Stimulated activated CD8-positive, alpha-beta memory T cell treated with anti-CD3 and anti-CD28 coated beads, Interleukin-15, amount 100 ng/mL, for 24 hours (primary cell): Measurements from ENCODE around the gene MYD88.

Experiments used
- DNase-seq: peaks from one replicate; pipeline ENCODE4 v3.0.0-alpha.2; 2020; ENCODE audit warnings: low read depth

The MYD88 gene

GRCh38 chr3:38165722-38166387 lies 27.4 kb downstream of the MYD88 start:
- DNase-seq, result no peak

DNA sequence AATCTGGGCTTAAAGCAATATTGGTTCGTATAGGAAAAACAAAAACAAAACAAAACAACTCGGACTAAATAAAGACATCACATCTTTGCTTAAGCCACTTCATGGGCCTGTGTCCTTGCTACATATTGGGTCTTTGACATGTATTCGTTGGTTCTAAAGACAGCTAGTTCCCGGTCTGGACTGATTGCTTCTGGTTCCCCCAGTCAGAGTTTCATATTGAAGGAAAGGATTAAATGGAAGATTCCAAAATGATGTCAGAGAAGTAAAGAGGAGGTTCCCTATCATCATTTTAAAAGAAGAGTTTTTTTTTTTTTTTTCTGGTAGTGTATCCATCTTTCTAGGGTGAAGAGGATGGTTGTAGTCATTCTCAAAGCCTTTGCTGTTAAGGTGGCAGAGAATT lies 29.1 kb downstream of the MYD88 start:
- no peak for DNase-seq

DNA sequence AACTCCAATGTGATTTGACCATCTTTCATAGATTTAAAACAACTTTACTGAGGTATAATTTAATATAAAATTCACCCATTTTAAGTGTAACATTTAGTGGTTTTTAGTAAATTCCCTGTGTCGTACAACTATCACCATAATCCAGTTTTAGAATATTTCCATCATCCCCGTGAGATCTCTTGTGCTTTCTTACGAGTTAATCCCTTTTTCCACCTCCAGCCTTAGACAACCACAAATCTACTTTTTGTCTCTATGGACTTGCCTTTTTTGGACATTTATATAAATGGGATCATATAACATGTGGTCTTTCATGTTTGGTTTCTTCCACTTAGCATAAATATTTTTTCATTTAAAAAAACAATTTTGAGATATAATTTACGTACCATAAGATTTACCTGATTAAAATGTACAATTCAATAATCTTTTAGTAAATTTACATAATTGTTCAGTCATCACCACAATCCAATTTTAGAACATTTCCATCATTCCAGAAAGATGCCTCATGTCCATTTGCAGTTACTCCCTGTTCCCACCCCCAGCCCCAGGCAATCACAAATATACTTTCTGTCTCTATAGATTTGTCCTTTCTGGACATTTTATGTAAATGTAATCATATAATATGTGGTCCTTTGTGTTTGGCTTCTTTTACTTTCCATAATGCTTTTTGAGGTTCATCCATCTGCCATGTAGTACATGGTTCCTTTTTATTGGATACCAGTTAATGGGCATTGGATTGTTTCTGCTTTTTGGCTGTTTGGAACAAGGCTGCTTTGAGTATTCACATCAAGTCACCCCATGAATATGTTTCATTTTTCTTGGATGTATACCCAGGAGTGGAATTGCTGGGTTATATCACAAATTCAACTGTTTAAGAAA lies 29.9 kb downstream of the MYD88 start:
- no peak for DNase-seq

DNA sequence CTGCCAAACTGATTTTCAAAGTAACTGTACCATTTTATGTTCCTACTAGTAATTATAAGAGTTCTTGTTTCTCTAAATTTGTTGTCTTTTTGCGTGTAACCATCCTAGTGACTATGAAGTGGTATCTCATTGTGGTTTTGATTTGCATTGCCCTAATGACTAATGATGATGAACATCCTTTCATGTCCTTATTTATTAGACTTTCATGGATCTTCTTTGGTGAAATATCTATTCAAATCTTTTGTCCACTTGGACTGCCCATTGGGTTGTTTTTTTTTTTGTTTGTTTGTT lies 30.5 kb downstream of the MYD88 start:
- DNase-seq, result no peak

- no peak for DNase-seq
These were observed 32.3 kb downstream of the MYD88 start for GRCh38 chr3:38170722-38171121.

DNA sequence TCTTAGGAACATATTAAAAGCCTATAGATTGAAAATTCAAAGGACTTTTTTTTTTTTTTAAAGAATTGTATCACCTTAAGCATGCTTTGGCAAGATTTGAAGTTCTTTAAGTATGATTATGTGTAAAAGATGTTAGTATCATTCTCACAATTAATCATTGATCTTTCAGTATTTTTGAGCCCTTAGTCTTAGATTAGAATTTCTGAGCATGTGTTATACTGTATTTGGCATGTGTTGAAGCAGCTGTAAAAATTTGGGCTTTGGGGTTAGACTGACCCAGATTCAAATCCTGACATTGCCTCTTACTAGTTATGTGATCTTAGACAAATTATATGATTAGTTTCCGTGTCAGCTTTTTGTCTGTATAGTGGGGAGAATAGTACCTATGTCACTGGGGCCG lies 33.2 kb downstream of the MYD88 start:
- no peak for DNase-seq

DNA sequence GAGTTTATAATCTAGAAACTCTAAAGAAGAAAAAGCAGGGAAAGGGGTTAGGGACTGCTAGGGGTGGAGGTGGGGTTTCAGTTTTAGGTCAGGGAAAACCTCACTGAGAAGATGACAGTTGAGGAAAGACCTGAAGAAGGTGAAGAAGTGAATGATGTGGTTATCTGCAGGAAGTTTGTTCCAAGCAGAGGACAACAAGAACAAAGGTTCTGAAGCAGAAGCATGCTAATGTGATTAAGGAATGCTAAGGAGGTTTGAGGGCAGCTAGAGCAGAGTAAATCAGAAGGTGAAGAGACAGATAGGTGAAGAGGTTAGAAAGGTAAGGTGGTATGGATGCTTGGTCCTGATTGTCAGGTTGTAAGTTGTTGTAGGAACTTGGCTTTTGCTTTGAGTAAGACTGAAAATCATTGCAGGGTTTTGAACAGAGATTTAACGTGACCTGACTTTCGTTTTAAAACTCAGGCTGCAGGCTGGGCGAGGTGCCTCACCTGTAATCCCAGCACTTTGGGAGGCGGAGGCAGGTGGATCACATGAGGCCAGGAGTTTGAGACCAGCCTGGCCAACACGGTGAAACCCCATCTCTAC lies 35.5 kb downstream of the MYD88 start:
- no peak for DNase-seq

- DNase-seq, result no peak
These were observed 38.7 kb downstream of the MYD88 start for GRCh38 chr3:38177181-38177580.

DNA sequence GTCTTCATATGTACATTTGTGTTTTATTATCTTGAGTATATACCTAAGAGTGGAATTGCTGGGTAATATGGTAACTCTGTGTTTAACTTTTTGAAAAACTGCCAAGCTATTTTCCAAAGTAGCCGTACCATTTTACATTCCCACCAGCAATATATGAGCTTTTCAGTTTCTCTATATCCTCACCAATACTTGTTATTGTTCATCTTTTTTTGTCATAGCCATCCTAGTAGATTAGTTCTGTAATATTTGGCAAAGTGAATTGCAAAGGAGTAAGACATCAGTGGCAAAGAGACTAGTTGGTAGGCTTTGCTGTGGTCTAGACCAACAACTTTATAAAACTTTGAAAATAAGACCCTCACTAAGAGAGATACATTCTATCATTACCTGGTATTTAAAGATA lies 48.3 kb downstream of the MYD88 start:
- no peak for DNase-seq

GRCh38 chr3:38190481-38190881 lies 52.0 kb downstream of the MYD88 start:
- no peak for DNase-seq
